Measurements from ENCODE around the gene PRSS36.

PRSS36 gene

DNA sequence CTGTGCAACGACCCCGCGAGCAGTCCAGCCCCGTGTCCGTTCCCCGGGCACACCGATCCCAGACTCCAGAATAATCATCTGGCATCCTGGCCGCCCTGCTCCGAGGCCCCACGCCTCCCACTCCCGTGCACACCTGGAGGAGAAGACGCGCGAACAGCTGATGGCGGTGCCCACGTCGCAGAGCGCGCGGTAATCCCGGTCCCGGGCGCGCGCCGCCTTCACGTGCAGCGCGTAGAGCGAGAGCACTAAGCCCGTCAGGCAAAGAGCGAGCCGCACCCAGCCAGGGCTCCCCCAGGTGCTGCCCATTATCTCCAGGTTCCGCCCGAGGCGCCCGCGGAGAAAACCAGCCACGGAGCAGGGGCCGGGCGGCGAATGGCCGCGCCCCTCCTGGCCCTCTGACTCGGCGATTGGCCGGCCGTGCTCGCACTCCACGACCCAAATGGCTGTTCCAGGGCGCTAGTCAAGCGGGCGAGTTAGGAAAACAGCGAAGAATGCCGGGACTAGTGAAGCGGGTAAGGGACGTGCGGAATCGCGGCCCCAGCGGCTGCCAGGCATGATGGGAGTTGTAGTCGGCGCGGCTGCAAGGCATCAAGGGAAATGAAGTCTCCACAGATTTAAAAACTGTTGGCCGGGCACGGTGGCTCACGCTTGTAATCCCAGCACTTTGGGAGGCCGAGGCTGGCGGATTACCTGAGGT, 55.3 kb downstream of the PRSS36 start, which contains the start of gene VKORC1:
TSS of gene VKORC1 (minus strand) at position 374 of the 697 bp plus-strand sequence. CDS start at position 306, 68 bp downstream.
- DNase-seq, result peak; percentile 95

DNA sequence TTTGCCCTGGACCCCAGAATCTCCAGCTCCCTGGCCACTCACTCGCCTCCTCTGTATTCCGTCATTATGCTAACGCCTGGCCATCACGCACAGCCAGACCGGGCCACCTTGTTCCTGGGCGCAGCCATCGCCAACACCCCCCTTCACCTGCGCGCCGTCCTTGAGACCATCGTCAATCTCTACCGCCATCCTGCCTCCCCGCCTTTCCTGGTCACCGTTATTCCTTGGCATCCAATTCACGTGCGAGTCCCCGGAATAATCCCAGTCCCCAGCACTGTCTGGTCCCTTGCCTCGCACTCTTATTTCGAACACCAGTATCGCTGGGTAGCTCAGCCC, 55.8 kb downstream of the PRSS36 start:
- DNase-seq, result no peak

DNA sequence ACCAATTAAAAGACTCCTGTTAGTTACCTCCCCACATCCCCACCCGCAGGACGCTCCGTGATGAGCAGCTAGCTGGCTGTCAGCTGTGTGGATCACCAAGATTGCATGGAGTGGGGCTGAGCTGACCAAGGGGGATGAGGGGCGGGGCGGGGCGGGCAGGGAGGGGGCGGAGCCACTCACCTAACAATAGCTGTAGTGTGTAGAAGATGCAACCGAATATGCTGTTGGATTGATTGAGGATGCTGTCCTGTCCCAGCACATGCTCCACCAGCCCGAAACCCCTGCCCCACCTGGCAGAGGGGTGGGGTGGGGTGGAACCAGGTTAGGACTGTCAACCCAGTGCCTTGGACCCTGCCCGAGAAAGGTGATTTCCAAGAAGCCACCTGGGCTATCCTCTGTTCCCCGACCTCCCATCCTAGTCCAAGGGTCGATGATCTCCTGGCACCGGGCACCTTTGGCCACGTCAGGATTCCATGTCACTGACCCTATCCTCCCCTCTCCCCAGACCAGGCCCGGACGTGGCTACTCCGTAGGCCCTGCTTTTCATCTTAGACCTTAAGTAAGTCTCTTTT, 56.6 kb downstream of the PRSS36 start:
- DNase-seq, result no peak

DNA sequence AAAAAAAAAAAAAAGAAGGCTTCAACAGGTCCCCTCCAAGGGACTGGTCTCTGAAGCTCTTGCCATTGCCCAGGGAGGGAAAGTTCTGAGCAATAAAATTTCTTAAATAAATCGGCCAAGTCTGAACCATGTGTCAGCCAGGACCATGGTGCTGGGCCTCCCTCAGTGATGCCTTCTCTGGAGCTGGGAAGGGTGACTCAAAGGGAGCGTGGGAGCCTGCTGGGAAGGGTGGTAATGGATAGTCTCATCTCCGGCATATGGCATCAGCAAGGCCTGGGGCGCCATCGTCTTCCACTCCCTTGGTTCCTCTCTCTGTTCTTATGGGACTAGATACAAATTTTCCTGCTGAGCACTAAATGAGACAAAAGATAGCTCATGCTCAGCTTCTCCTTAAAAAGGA, 57.5 kb downstream of the PRSS36 start:
- no peak for DNase-seq

DNA sequence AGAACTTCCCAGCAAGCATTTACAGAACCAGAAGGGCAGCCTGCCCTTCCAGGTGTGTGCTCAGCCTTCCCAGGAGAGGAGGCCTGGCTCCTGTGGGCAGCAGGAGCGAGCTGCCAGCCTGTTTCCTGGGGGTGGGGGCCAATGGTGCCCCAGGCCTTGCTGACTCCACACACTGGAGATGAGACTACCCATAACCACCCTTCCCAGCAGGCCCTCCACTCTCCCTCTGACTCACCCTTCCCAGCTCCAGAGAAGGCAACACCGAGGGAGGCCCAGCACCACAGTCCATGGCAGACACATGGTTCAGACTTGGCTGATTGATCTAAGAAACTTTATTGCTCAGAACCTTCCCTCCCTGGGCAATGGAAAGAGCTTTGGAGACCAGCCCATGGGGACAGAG, 59.3 kb downstream of the PRSS36 start:
- no peak for DNase-seq

DNA sequence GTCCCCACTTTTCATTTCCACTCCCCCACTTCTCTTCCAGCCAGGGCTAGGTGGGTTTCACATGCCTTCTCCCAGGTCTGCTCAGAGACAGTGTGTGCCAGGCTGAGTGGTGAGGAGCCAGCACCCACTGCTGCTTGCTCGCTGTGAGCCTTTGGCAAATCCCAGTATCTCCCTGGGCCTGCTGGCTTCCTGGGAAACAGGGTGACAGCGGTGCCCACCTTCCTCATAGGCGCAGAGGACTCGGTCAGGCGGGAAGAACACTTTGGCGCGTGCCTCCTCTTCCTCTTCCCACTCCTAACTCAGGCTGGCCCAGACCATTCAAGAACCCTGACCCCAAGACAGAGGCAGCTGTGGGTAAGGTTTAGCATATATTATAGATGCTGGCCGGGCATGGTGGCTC, 60.7 kb downstream of the PRSS36 start:
- DNase-seq, result no peak

Measured in DMS153 (cell line).